ENCODE measurements around the gene GEMIN7.

DNA sequence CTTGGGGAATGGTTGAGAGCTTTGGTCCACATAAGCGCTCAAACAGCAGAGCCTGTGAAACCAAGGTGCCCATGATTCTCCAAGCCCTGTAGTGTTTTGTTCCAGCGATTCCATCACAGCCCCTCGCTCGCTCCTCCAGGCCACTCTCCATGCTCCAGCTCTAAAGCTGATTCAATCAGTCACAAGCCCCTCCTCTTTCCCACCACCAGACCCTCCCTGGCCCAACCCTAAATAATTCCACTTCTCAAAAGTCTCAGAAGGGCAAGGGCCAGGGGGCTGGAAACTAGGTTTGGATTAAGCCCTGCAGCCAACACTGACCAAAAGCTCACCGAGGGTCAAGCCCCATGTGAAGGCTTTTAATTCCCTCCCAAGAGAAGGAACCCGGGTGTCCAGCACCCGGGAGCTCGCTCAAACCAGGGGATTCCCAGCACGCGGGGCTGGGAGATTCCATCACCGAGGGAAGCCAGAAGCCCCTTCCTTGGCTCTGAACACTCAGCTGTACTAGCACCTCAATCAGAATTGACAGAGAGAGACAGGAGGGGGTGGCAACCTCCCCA lies 4.2 kb upstream of the GEMIN7 start:
- TF ChIP-seq, protein P1, sequence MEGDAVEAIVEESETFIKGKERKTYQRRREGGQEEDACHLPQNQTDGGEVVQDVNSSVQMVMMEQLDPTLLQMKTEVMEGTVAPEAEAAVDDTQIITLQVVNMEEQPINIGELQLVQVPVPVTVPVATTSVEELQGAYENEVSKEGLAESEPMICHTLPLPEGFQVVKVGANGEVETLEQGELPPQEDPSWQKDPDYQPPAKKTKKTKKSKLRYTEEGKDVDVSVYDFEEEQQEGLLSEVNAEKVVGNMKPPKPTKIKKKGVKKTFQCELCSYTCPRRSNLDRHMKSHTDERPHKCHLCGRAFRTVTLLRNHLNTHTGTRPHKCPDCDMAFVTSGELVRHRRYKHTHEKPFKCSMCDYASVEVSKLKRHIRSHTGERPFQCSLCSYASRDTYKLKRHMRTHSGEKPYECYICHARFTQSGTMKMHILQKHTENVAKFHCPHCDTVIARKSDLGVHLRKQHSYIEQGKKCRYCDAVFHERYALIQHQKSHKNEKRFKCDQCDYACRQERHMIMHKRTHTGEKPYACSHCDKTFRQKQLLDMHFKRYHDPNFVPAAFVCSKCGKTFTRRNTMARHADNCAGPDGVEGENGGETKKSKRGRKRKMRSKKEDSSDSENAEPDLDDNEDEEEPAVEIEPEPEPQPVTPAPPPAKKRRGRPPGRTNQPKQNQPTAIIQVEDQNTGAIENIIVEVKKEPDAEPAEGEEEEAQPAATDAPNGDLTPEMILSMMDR (IDR thresholded peaks at IDR 0.05; ENCODE audit: poor library complexity): no peak
- TF ChIP-seq EZH2phosphoT487 (IDR thresholded peaks at IDR 0.05; ENCODE audit: low read depth, severe bottlenecking, unreplicated experiment): no peak
